MCF 10A (cell line): Measurements from ENCODE around the gene SPAG7. TPM values are rescaled to one million over a fixed set of nuclear protein-coding genes. Genes with fewer than 3 reads are reported as not detected.
A peak's percentile ranks its signal among the peaks of the same experiment; 100 is the strongest.

Experiments
- BruUV-seq: library from RNA; stranded (reverse); fragments of 400-500 nt; replicated peaks from 2 replicates; lab custom pipeline; 2021; lab: Mats Ljungman, UMichigan
- CTCF ChIA-PET: fragments of 300-600 bp; sonication (Branson Sonifier 250); formaldehyde crosslinking; extraction: SDS; loops from one replicate; lab custom pipeline; 2021; ENCODE audit warnings: antibody characterized with exemption, inconsistent platforms; lab: Yijun Ruan, JAX
- POLR2A ChIA-PET: fragments of 300-600, 350-650 bp; sonication (Branson Sonifier 250); formaldehyde crosslinking; extraction: SDS; loops from one replicate; lab custom pipeline; 2020; ENCODE audit warnings: antibody characterized with exemption, inconsistent platforms; lab: Yijun Ruan, JAX
- DNase-seq: peaks from one replicate; pipeline ENCODE4 v3.0.0-alpha.2; 2018; ENCODE audit not compliant: unreplicated experiment
- H3K27ac Mint-ChIP-seq: one replicate; pipeline ENCODE4 v1.8.0; 2022; ENCODE audit warnings: mild to moderate bottlenecking, low read depth, mixed read lengths; ENCODE audit not compliant: unreplicated experiment
- H3K27me3 Mint-ChIP-seq: one replicate; pipeline ENCODE4 v1.8.0; 2022; ENCODE audit warnings: mixed read lengths; ENCODE audit not compliant: insufficient read depth, unreplicated experiment
- H3K36me3 Mint-ChIP-seq: one replicate; pipeline ENCODE4 v1.8.0; 2022; ENCODE audit warnings: mild to moderate bottlenecking, moderate library complexity, mixed read lengths; ENCODE audit not compliant: insufficient read depth, unreplicated experiment
- H3K4me1 Mint-ChIP-seq: one replicate; pipeline ENCODE4 v1.8.0; 2022; ENCODE audit warnings: mixed read lengths; ENCODE audit not compliant: insufficient read depth, unreplicated experiment
- H3K4me3 Mint-ChIP-seq: one replicate; pipeline ENCODE4 v1.8.0; 2022; ENCODE audit warnings: mild to moderate bottlenecking, moderate library complexity, mixed read lengths; ENCODE audit not compliant: unreplicated experiment
- H3K9me3 Mint-ChIP-seq: one replicate; pipeline ENCODE4 v1.8.0; 2022; ENCODE audit warnings: mixed read lengths; ENCODE audit not compliant: unreplicated experiment
- CTCF ChIP-seq: fragments of 200-600 bp; IDR thresholded peaks from one replicate; pipeline ENCODE4 v1.8.0; 2022; ENCODE audit warnings: antibody characterized with exemption, mild to moderate bottlenecking; ENCODE audit not compliant: unreplicated experiment
- intact Hi-C: fragments of 100-400 bp; cut with micrococcal nuclease; formaldehyde crosslinking; loops from 2 replicates; pipeline ENCODE4 v1.14.1; 2022
- total RNA-seq: library from RNA; stranded (reverse); gene quantifications from 2 replicates; pipeline ENCODE4 v1.2.3, GENCODE V29; 2022

Gene SPAG7
- total RNA-seq, 1 experiment from 2014 or later: 112 TPM

DNA sequence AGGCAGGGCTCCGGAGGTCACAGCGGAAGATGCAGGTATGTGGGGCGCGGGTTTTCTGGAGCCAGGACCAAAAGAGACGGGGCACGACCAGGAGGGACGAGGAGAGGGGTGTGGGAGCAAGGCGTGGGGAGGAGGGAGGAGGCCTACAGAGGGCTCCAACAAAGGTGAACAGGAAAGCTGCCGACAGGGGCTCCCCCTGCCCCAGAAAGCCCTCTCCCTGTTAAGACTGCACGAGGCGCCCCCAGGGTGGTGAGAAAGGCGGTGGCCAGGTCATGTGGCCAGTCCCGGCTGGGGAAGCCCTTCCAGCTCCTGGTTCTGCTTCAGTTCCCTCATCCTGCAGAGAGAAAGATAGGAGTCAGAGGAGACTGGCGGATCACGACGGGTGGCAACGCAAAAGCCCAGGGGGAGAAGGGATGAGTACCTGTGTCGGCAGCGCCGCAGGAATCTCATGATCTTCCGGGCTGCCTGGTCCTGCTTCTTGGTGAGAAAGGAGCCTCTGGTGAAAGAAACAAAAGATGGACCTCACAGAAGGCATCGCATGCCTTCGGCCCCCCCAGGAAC, 949 bp upstream of the SPAG7 start:
- ChIA-PET POLR2A (interaction anchor here (0.7 to 13.3 kb wide), 15 partner anchors 10 to 265 kb away, joined by 3 to 639 read pairs (median 8); partner anchors contain the start of genes C17orf107, CAMTA2, ENO3 and INCA1), CTCF (interaction anchor here (0.6 to 2.4 kb wide), 7 partner anchors 18 to 179 kb away, joined by 3 to 12 read pairs (median 4); no protein-coding TSS in a partner anchor)
- Mint-ChIP-seq H3K27me3 (no peaks in the 10 kb centered on the region), H3K9me3 (no peaks in the 10 kb centered on the region), H3K4me3 (no peak overlapping the region), H3K4me1 (peaks cover 15% of the 10 kb centered on the region), H3K36me3 (peaks cover 40% of the 10 kb centered on the region), H3K27ac (no peak overlapping the region)
- intact Hi-C loops: loop anchor here (1.0 kb wide), 2 partner anchors 19 to 59 kb away; no protein-coding TSS in a partner anchor
- peak; percentile 44 for DNase-seq
- no peak for TF ChIP-seq CTCF
- TSS peak; percentile 65 for BruUV-seq

DNA sequence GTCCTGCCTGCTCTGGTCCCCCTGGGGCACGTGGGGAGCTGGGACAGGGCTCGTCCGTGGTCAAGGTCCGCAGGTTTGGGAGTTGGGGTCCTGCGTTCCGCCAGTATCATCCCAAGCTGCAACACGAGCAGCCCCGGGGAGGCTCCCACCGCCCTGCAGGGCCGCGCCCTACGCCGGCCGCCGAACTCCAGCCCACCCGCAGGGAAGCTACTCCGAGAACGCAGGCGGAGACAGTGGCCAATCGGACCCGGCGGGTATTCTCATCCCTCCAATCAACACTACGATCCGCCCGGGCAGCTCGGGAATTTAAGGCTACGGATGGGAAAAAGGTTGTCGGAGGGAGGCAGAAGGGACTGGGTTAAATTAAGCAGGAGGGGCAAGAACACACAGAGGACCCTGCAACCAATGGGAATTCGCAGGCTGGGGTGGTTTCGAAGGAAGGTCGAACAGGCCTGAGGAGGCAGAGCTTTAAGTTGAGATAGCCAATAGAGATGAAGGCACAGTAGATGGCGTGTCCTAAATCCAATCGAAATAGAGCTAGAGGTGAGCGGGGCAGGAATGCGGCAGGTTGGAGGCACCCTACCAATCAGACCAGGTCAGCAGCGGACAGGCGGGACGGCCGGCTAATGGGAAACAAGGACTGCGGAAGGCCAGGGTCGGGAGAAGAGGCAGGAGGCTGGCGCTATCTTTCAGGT, 626 bp downstream of the SPAG7 start:
- intact Hi-C loops: no loop called here
- DNase-seq: peak; percentile 99
- BruUV-seq: no TSS peak
- no peak for TF ChIP-seq CTCF
- no peaks in the 10 kb centered on the region for H3K9me3 Mint-ChIP-seq
- peaks cover 15% of the 10 kb centered on the region for H3K4me1 Mint-ChIP-seq
- ChIA-PET POLR2A (interaction anchor here (0.6 to 13.3 kb wide), 26 partner anchors 11 to 453 kb away, joined by 3 to 639 read pairs (median 6); partner anchors contain the start of genes C17orf107, CAMTA2, CXCL16 and ENO3), CTCF (interaction anchor here (0.5 to 2.2 kb wide), 7 partner anchors 19 to 255 kb away, joined by 3 to 11 read pairs (median 4); partner anchors contain the start of genes INCA1 and KIF1C)
- H3K4me3 Mint-ChIP-seq: no peak overlapping the region
- no peak overlapping the region for H3K27ac Mint-ChIP-seq
- peaks cover 27% of the 10 kb centered on the region for H3K36me3 Mint-ChIP-seq
- H3K27me3 Mint-ChIP-seq: no peaks in the 10 kb centered on the region

DNA sequence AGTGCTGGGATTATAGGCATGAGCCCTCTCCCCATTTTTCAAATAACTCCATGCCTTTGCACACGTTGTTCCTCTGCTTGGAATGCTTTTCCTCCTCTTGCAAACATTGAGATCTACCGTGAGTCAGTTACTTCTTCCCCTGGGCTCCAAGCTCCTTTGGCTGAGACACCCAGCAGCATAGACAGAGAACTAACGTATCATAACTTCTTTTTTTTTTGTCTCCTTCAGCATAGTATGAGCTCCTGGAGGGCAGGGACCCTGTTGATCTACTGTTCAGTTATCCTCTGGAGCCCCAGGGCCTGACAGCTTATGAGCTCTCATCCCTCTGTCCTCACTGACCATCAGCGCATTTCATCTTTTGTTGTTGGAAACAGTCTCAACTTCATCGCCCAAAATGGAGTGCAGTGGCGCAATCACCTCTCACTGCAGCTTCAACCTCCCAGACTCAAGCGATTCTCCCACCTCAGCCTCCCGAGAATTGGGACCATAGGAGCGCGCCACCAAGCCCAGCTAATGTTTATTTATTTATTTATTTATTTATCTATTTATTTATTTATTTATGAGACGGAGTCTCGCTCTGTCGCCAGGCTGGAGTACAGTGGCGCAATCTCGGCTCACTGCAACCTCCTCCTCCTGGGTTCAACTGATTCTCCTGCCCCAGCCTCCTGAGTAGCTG, 2.2 kb downstream of the SPAG7 start:
- H3K27ac Mint-ChIP-seq: no peak overlapping the region
- CTCF ChIA-PET: interaction anchor here (0.6 to 1.6 kb wide), 3 partner anchors 14 to 56 kb away, joined by 3 to 5 read pairs (median 3); no protein-coding TSS in a partner anchor
- DNase-seq: no peak
- H3K36me3 Mint-ChIP-seq: peaks cover 22% of the 10 kb centered on the region
- TF ChIP-seq CTCF: no peak
- H3K9me3 Mint-ChIP-seq: no peaks in the 10 kb centered on the region
- no peaks in the 10 kb centered on the region for H3K27me3 Mint-ChIP-seq
- intact Hi-C loops: no loop called here
- POLR2A ChIA-PET: interaction anchor here (0.6 to 13.3 kb wide), 8 partner anchors 17 to 389 kb away, joined by 3 to 639 read pairs (median 19); partner anchors contain the start of genes CAMTA2, CXCL16, ENO3 and MED11
- no peak overlapping the region for H3K4me3 Mint-ChIP-seq
- no TSS peak for BruUV-seq
- peaks cover 8% of the 10 kb centered on the region for H3K4me1 Mint-ChIP-seq
